Measurements from ENCODE around the gene DNAH5.

Gene DNAH5

GRCh38 chr5:13648822-13649221 is 295.7 kb downstream of the DNAH5 start:
- POLR2A ChIA-PET: no interaction called here
- no peak for TF ChIP-seq LEF1 (IDR thresholded peaks at IDR 0.05; ENCODE audit: borderline replicate concordance)
- TF ChIP-seq, protein P1, sequence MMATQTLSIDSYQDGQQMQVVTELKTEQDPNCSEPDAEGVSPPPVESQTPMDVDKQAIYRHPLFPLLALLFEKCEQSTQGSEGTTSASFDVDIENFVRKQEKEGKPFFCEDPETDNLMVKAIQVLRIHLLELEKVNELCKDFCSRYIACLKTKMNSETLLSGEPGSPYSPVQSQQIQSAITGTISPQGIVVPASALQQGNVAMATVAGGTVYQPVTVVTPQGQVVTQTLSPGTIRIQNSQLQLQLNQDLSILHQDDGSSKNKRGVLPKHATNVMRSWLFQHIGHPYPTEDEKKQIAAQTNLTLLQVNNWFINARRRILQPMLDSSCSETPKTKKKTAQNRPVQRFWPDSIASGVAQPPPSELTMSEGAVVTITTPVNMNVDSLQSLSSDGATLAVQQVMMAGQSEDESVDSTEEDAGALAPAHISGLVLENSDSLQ (IDR thresholded peaks at IDR 0.05): no peak
- CTCF ChIA-PET: no interaction called here
- DNase-seq (ENCODE audit: extremely low spot score): no peak

DNA sequence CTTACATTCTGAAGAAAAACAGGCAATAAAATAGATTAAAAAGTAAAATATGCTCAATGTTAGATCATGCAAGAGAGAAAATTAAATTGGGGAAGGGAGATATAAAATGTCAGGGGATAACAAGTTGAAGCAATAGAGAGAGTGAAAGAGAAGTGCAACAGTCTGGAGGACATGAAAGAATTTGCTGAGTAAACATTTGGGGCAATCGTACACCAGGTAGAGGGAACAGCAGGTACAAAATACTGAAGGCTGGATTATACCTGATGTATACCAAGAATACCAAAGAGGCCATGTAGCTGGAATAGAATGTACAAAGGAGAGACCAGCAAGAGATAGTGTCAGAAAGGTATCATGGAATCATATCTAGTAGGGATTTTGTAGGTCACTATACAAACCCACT is 300.8 kb downstream of the DNAH5 start:
- ChIA-PET CTCF (no interaction called here), POLR2A (no interaction called here)
- TF ChIP-seq BHLHE40 (IDR thresholded peaks at IDR 0.05; ENCODE audit: borderline replicate concordance) (no peak), ELF4 (IDR thresholded peaks at IDR 0.05) (no peak)
- no peak for DNase-seq (ENCODE audit: extremely low spot score)

- DNase-seq (ENCODE audit: extremely low spot score): no peak
- TF ChIP-seq LEF1 (IDR thresholded peaks at IDR 0.05; ENCODE audit: borderline replicate concordance) (no peak), CTBP1 (IDR thresholded peaks at IDR 0.05; ENCODE audit: borderline replicate concordance) (no peak), ZNF384 (IDR thresholded peaks at IDR 0.05) (no peak), NFRKB (IDR thresholded peaks at IDR 0.05) (no peak), BHLHE40 (IDR thresholded peaks at IDR 0.05; ENCODE audit: borderline replicate concordance) (no peak)
- ChIA-PET CTCF (no interaction called here), POLR2A (no interaction called here)
Measured at GRCh38 chr5:13643196-13643595, 301.3 kb downstream of the DNAH5 start.
